H1 (cell line): ENCODE results near the gene LPO. TPM values are rescaled to one million over a fixed set of nuclear protein-coding genes. Genes with fewer than 3 reads are reported as not detected.

ENCODE experiments used
- GABPA ChIP-seq: IDR thresholded peaks from 2 replicates; pipeline ENCODE4 v1.6.1; 2011; ENCODE audit warnings: mild to moderate bottlenecking, low read length, moderate library complexity, borderline replicate concordance; ENCODE audit not compliant: insufficient read depth
- MAFK ChIP-seq: IDR thresholded peaks from 2 replicates; pipeline ENCODE4 v1.6.1; 2012; ENCODE audit warnings: low read depth, mild to moderate bottlenecking, improper control_type of control experiment, low read length
- TAF1 ChIP-seq: IDR thresholded peaks from 2 replicates; pipeline ENCODE4 v1.6.1; 2011; ENCODE audit warnings: mild to moderate bottlenecking, low read depth, low read length
- ZNF274 ChIP-seq: IDR thresholded peaks from 2 replicates; pipeline ENCODE4 v1.7.0; 2012; ENCODE audit warnings: low read length, borderline replicate concordance; ENCODE audit errors: extremely low read depth
- polyA plus RNA-seq, 7 experiments: library from polyadenylated mRNA; depleted of rRNA in 3 of 7; stranded (reverse) in 5 of 7; unstranded in 2 of 7; fragments of >200 nt in 5 of 7; fragments of 200-250 nt in 2 of 7; gene quantifications; 1 replicate in 5 of 7; 2 replicates in 1 of 7; 4 replicates in 1 of 7; pipeline versions ENCODE4 v1.2.1 to v1.2.3, GENCODE V29; 2011 to 2013; ENCODE audit warnings: missing spikeins in 2 of 7, mixed read lengths in 2 of 7
- total RNA-seq: library from RNA; stranded (reverse); fragmentation: NEBNext Ultra II Directional; extraction: Animal tissue kit (Norgen Biotek cat#: 25700); gene quantifications from 2 replicates; pipeline ENCODE4 v1.2.1, GENCODE V29; 2021
- TF ChIP-seq, protein P1 (sequence below): IDR thresholded peaks from 2 replicates; pipeline ENCODE4 v1.6.1; 2012; ENCODE audit warnings: inconsistent platforms

Gene LPO
- total and polyA plus RNA-seq, 2 of the 8 experiments (the other 6 are each of a cell fraction or from before 2014, with no cell fraction given), result 0.38 to 0.52 TPM

DNA sequence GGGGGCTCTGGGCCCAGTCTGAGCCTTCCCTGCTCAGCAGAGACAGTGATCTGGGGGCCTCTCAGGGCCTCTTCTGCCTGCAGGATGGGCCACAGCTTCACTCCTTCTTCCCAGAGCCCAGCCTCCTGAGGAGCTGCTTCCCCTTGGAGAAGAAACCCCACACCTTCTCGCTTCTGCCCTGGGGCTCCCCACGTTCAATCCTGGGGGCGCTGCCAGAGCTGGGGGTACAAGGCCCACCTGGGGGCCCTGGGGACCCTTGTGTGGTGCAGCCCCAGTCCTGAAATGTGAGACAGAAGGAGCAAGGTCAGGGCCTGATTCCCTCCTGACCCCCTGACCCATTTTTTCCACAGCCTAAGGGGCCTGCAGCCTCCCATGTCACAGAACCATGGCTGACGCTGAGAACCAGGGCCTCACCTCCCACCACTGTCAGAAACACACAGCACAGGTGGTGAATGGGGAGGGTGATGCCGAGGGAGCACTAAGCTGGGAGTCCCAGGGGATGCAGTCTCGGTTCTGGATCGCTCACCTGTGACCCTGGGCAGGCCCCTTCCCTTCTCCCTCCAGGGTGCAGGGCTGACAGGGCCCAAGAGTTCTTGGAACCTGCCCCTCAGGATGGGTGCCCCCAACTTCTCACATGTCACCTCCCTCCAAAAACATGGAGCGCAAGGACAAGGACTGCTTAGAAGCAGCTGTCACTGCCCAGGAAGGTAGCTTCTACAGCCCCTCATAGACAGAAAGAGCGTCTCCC, 64.0 kb downstream of the LPO start (continued):
- TF ChIP-seq, protein P1, sequence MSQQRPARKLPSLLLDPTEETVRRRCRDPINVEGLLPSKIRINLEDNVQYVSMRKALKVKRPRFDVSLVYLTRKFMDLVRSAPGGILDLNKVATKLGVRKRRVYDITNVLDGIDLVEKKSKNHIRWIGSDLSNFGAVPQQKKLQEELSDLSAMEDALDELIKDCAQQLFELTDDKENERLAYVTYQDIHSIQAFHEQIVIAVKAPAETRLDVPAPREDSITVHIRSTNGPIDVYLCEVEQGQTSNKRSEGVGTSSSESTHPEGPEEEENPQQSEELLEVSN, result no peak
- no peak for TF ChIP-seq TAF1
- TF ChIP-seq ZNF274, result no peak
- TF ChIP-seq MAFK, result no peak
- no peak for TF ChIP-seq GABPA
